ENCODE results near the gene FRMD4B.

GRCh38 chr3:69292185-69292584, 93.7 kb downstream of the FRMD4B start:
- TF ChIP-seq, protein P1, sequence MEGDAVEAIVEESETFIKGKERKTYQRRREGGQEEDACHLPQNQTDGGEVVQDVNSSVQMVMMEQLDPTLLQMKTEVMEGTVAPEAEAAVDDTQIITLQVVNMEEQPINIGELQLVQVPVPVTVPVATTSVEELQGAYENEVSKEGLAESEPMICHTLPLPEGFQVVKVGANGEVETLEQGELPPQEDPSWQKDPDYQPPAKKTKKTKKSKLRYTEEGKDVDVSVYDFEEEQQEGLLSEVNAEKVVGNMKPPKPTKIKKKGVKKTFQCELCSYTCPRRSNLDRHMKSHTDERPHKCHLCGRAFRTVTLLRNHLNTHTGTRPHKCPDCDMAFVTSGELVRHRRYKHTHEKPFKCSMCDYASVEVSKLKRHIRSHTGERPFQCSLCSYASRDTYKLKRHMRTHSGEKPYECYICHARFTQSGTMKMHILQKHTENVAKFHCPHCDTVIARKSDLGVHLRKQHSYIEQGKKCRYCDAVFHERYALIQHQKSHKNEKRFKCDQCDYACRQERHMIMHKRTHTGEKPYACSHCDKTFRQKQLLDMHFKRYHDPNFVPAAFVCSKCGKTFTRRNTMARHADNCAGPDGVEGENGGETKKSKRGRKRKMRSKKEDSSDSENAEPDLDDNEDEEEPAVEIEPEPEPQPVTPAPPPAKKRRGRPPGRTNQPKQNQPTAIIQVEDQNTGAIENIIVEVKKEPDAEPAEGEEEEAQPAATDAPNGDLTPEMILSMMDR (IDR thresholded peaks at IDR 0.05) = no peak
- no peak for TF ChIP-seq POLR2AphosphoS5 (IDR thresholded peaks at IDR 0.05; ENCODE audit: low read depth, low read length)
